ENCODE measurements around the gene RTCA.

RTCA gene

GRCh38 chr1:100340494-100340893, 74.5 kb downstream of the RTCA start:
- ChIA-PET CTCF (no interaction called here), POLR2A (no interaction called here)
- no peak for DNase-seq (ENCODE audit: extremely low spot score)
- TF ChIP-seq PKNOX1 (IDR thresholded peaks at IDR 0.05) (no peak), SUZ12 (IDR thresholded peaks at IDR 0.05) (no peak), FOXK2 (IDR thresholded peaks at IDR 0.05) (no peak), BHLHE40 (IDR thresholded peaks at IDR 0.05; ENCODE audit: borderline replicate concordance) (no peak), ELF4 (IDR thresholded peaks at IDR 0.05) (no peak), FOXM1 (IDR thresholded peaks at IDR 0.05; ENCODE audit: borderline replicate concordance) (no peak), FOXA1 (IDR thresholded peaks at IDR 0.05) (no peak)

- ChIA-PET CTCF (no interaction called here), POLR2A (no interaction called here)
- no peak for TF ChIP-seq SUZ12 (IDR thresholded peaks at IDR 0.05)
- no peak for TF ChIP-seq ELF4 (IDR thresholded peaks at IDR 0.05)
- TF ChIP-seq FOXM1 (IDR thresholded peaks at IDR 0.05; ENCODE audit: borderline replicate concordance), result no peak
- no peak for TF ChIP-seq ARNT (IDR thresholded peaks at IDR 0.05)
- TF ChIP-seq PKNOX1 (IDR thresholded peaks at IDR 0.05), result no peak
- TF ChIP-seq FOXA1 (IDR thresholded peaks at IDR 0.05), result no peak
- TF ChIP-seq TARDBP (IDR thresholded peaks at IDR 0.05), result no peak
- DNase-seq (ENCODE audit: extremely low spot score), result no peak
Measured at GRCh38 chr1:100342348-100342747, 76.3 kb downstream of the RTCA start.

All from HEK293T (cell line).